GM21423 (cell line): ENCODE measurements around the gene THTPA.
"Not testable (repeated sequence)": the region's sequence is repeated elsewhere in the genome, so short reads cannot be mapped to it uniquely, and the experiment has no call there.

Source experiments
- ATAC-seq: cut with Tn5 transposase; IDR thresholded peaks from one replicate; pipeline ENCODE4 v1.9.1; 2021; ENCODE audit warnings: mild to moderate bottlenecking, moderate library complexity; ENCODE audit not compliant: unreplicated experiment

THTPA gene

GRCh38 chr14:23533652-23534435 is 22.2 kb upstream of the THTPA start:
- no peak for ATAC-seq

GRCh38 chr14:23535943-23536342 is 20.1 kb upstream of the THTPA start:
- ATAC-seq = no peak

GRCh38 chr14:23536494-23536893 is 19.6 kb upstream of the THTPA start:
- no peak for ATAC-seq

- not testable (repeated sequence) for ATAC-seq
These were observed 19.2 kb upstream of the THTPA start for GRCh38 chr14:23536906-23537305.

- ATAC-seq = no peak
These were observed 18.6 kb upstream of the THTPA start for GRCh38 chr14:23537351-23538049.

GRCh38 chr14:23538050-23538718 is 17.9 kb upstream of the THTPA start:
- ATAC-seq = no peak

- ATAC-seq = no peak
These were observed 17.3 kb upstream of the THTPA start for GRCh38 chr14:23538785-23539184.

GRCh38 chr14:23539248-23540140 is 16.6 kb upstream of the THTPA start:
- ATAC-seq = no peak

GRCh38 chr14:23540141-23540469 is 16.0 kb upstream of the THTPA start:
- ATAC-seq = no peak

- no peak for ATAC-seq
These were observed 13.8 kb upstream of the THTPA start for GRCh38 chr14:23542261-23542660.

GRCh38 chr14:23543403-23543802 is 12.7 kb upstream of the THTPA start:
- no peak for ATAC-seq

GRCh38 chr14:23544511-23545447 is 11.3 kb upstream of the THTPA start:
- no peak for ATAC-seq

- no peak for ATAC-seq
These were observed 10.2 kb upstream of the THTPA start for GRCh38 chr14:23545740-23546365.

GRCh38 chr14:23546450-23547035 is 9.5 kb upstream of the THTPA start:
- no peak for ATAC-seq

- no peak for ATAC-seq
These were observed 8.1 kb upstream of the THTPA start for GRCh38 chr14:23547924-23548323.

GRCh38 chr14:23548351-23549318 is 7.4 kb upstream of the THTPA start:
- no peak for ATAC-seq

GRCh38 chr14:23550131-23550811 is 5.8 kb upstream of the THTPA start:
- no peak for ATAC-seq
